ENCODE results near the gene ZFYVE26.

Gene ZFYVE26

GRCh38 chr14:67697006-67697405, 119.4 kb downstream of the ZFYVE26 start:
- no peak overlapping the region for H3K4me3 ChIP-seq (ENCODE audit: low read length)
- TF ChIP-seq CTCF (IDR thresholded peaks at IDR 0.05; ENCODE audit: insufficient read depth, low read depth, low read length, missing control alignments) = no peak
- DNase-seq (ENCODE audit: low read depth) = no peak
